ENCODE results near the gene ROBO3. TPM values are rescaled to one million over a fixed set of nuclear protein-coding genes. Genes with fewer than 3 reads are reported as not detected.

ROBO3 gene
- total and polyA plus RNA-seq, 10 of the 15 experiments (the other 5 are each of a cell fraction or from before 2014, with no cell fraction given): 0.10 to 0.63 (median 0.31) TPM; not detected in 2

- TF ChIP-seq IRF3 (IDR thresholded peaks at IDR 0.05): no peak
Measured at GRCh38 chr11:124923296-124923695, 58.1 kb downstream of the ROBO3 start (continued).

- ATAC-seq: no peak
- no peak overlapping the region for H3K4me2 ChIP-seq (ENCODE audit: control insufficient read depth, insufficient read depth)
- no peak for FAIRE-seq
- no peaks in the 10 kb centered on the region for H4K20me1 ChIP-seq (ENCODE audit: control insufficient read depth, insufficient read depth)
- ChIA-PET SMC1A (ENCODE audit: uncharacterized antibody, unreplicated experiment) (no interaction called here), RAD21 (ENCODE audit: unreplicated experiment) (no interaction called here), CTCF (no interaction called here), POLR2A (no interaction called here)
- H3K4me1 ChIP-seq (ENCODE audit: control insufficient read depth, insufficient read depth, low read length): no peaks in the 10 kb centered on the region; the same call in 1 of the 2 replicates
- no peaks in the 10 kb centered on the region for H3K27me3 ChIP-seq (replicated peaks in 1 of 2; ENCODE audit: control insufficient read depth in 2 of 2, insufficient read depth in 2 of 2, low read length in 1 of 2)
- DNase-seq (ENCODE audit: low read depth, low spot score): no peak
- H3K9ac ChIP-seq (ENCODE audit: control insufficient read depth, insufficient read depth, low read length): no peak overlapping the region
- no peak overlapping the region for H2AFZ ChIP-seq (ENCODE audit: control insufficient read depth, low read depth, low read length)
- no peak overlapping the region for H3K4me3 ChIP-seq
- H3K9me3 ChIP-seq (replicated peaks; ENCODE audit: control insufficient read depth, insufficient read depth, low read length): no peaks in the 10 kb centered on the region
- H3K36me3 ChIP-seq (ENCODE audit: control insufficient read depth in 2 of 2, insufficient read depth in 2 of 2, low read length in 1 of 2): no peaks in the 10 kb centered on the region
- intact Hi-C loops (cut with micrococcal nuclease; ENCODE audit: unreplicated experiment) (no loop called here), in situ Hi-C loops (cut with MboI) (no loop called here)
- H3K27ac ChIP-seq (ENCODE audit: control insufficient read depth, insufficient read depth): no peak overlapping the region
- no TSS peak for BruUV-seq (replicated peaks)
- H3K79me2 ChIP-seq (ENCODE audit: control insufficient read depth, insufficient read depth, low read length): no peaks in the 10 kb centered on the region
- 13% methylated on average over 4 of the region's 4 CpGs for WGBS (ENCODE audit: insufficient coverage, insufficient replicate concordance, low lambda C conversion rate, missing lambda C conversion rate)
- TF ChIP-seq IRF4 (IDR thresholded peaks at IDR 0.05; ENCODE audit: low read depth, low read length) (no peak), MTA3 (IDR thresholded peaks at IDR 0.05; ENCODE audit: borderline replicate concordance, low read length) (no peak), MEF2A (IDR thresholded peaks at IDR 0.05; ENCODE audit: insufficient read depth, low read depth, low read length) (no peak), IKZF2 (IDR thresholded peaks at IDR 0.05) (no peak), ZNF274 (IDR thresholded peaks at IDR 0.05; ENCODE audit: insufficient read depth, insufficient read length) (no peak), ZNF24 (IDR thresholded peaks at IDR 0.05) (no peak), SMC3 (IDR thresholded peaks at IDR 0.05; ENCODE audit: borderline replicate concordance, low read length) (no peak), POU2F2 (IDR thresholded peaks at IDR 0.05; ENCODE audit: borderline replicate concordance, low read depth, low read length) (no peak), SIN3A (IDR thresholded peaks at IDR 0.05; ENCODE audit: low read depth, low read length) (no peak), TCF3 (IDR thresholded peaks at IDR 0.05; ENCODE audit: borderline replicate concordance, insufficient read depth, low read depth, low read length) (no peak), MEF2B (IDR thresholded peaks at IDR 0.05; ENCODE audit: partially characterized antibody, poor library complexity, severe bottlenecking) (no peak), CEBPB (IDR thresholded peaks at IDR 0.05; ENCODE audit: borderline replicate concordance in 1 of 2, low read depth in 2 of 2, low read length in 2 of 2) (no peak), BMI1 (IDR thresholded peaks at IDR 0.05; ENCODE audit: borderline replicate concordance) (no peak), YBX1 (IDR thresholded peaks at IDR 0.05) (no peak), ATF7 (IDR thresholded peaks at IDR 0.05; ENCODE audit: low read depth) (no peak)
- TF ChIP-seq, protein P1, sequence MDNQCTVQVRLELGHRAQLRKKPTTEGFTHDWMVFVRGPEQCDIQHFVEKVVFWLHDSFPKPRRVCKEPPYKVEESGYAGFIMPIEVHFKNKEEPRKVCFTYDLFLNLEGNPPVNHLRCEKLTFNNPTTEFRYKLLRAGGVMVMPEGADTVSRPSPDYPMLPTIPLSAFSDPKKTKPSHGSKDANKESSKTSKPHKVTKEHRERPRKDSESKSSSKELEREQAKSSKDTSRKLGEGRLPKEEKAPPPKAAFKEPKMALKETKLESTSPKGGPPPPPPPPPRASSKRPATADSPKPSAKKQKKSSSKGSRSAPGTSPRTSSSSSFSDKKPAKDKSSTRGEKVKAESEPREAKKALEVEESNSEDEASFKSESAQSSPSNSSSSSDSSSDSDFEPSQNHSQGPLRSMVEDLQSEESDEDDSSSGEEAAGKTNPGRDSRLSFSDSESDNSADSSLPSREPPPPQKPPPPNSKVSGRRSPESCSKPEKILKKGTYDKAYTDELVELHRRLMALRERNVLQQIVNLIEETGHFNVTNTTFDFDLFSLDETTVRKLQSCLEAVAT (IDR thresholded peaks at IDR 0.05): no peak
- TF ChIP-seq, protein P2, sequence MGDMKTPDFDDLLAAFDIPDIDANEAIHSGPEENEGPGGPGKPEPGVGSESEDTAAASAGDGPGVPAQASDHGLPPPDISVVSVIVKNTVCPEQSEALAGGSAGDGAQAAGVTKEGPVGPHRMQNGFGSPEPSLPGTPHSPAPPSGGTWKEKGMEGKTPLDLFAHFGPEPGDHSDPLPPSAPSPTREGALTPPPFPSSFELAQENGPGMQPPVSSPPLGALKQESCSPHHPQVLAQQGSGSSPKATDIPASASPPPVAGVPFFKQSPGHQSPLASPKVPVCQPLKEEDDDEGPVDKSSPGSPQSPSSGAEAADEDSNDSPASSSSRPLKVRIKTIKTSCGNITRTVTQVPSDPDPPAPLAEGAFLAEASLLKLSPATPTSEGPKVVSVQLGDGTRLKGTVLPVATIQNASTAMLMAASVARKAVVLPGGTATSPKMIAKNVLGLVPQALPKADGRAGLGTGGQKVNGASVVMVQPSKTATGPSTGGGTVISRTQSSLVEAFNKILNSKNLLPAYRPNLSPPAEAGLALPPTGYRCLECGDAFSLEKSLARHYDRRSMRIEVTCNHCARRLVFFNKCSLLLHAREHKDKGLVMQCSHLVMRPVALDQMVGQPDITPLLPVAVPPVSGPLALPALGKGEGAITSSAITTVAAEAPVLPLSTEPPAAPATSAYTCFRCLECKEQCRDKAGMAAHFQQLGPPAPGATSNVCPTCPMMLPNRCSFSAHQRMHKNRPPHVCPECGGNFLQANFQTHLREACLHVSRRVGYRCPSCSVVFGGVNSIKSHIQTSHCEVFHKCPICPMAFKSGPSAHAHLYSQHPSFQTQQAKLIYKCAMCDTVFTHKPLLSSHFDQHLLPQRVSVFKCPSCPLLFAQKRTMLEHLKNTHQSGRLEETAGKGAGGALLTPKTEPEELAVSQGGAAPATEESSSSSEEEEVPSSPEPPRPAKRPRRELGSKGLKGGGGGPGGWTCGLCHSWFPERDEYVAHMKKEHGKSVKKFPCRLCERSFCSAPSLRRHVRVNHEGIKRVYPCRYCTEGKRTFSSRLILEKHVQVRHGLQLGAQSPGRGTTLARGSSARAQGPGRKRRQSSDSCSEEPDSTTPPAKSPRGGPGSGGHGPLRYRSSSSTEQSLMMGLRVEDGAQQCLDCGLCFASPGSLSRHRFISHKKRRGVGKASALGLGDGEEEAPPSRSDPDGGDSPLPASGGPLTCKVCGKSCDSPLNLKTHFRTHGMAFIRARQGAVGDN (IDR thresholded peaks at IDR 0.05): no peak
Measured at GRCh38 chr11:124928942-124929665, 63.9 kb downstream of the ROBO3 start.
